HK-2 (cell line): ENCODE measurements around the gene BRAF.
"Not testable (repeated sequence)": the region's sequence is repeated elsewhere in the genome, so short reads cannot be mapped to it uniquely, and the experiment has no call there.

ENCODE experiments used
- DNase-seq: peaks from one replicate; pipeline ENCODE4 v3.0.0-alpha.2; 2018; ENCODE audit not compliant: unreplicated experiment

The BRAF gene

DNA sequence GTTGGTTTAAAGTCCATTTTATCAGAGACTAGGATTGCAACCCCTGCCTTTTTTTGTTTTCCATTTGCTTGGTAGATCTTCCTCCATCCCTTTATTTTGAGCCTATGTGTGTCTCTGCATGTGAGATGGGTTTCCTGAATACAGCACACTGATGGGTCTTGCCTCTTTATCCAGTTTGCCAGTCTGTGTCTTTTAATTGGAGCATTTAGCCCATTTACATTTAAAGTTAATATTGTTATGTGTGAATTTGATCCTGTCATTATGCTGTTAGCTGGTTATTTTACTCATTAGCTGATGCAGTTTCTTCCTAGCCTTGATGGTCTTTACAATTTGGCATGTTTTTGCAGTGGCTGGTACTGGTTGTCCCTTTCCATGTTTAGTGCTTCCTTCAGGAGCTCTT is 212.3 kb downstream of the BRAF start:
- DNase-seq: not testable (repeated sequence)

DNA sequence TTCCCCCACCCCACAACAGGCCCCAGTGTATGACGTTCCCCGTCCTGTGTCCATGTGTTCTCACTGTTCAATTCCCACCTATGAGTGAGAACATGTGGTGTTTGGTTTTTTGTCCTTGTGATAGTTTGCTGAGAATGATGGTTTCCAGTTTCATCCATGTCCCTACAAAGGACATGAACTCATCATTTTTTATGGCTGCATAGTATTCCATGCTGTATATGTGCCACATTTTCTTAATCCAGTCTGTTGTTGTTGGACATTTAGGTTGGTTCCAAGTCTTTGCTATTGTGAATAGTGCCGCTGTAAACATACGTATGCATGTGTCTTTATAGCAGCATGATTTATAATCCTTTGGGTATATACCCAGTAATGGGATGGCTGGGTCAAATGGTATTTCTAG is 216.0 kb downstream of the BRAF start:
- not testable (repeated sequence) for DNase-seq

DNA sequence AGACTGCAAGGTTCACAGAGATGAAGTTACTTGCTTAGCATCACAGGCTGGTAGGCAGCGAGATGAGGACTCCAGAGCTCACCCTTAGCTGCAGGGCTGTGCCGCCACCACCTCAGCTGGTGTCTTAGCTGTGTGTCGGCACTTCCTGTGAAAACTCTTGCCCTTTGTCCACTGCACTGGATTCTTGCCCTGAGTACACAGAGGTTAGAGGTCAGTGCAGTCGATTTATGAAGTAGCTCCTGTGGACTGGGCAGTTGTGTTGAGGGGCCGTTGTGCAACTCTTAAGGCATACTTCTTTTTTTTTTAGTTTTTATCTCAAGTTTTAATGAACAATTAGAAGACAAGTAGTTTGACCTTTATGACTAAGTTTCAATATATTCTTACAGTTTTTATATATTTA is 217.6 kb downstream of the BRAF start:
- DNase-seq: no peak

DNA sequence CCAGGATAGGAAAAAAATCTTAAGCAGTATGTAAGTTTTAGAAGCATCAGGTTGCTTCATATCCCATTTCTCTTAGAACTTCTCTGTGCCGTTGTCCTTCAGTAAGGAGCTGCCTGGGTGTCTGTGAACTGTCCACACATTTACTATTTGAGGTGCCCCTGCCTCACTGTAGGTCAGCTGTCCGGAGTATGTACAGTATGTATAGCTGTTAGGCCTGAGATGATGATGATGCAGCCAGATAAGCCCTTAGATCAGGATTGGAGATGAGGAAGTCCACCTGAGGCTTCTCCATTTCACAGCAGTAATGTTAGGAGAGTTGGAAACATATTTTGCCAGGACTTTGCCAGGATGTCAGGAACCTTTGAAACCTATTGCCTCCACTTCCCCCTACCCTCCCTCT is 220.5 kb downstream of the BRAF start:
- no peak for DNase-seq

DNA sequence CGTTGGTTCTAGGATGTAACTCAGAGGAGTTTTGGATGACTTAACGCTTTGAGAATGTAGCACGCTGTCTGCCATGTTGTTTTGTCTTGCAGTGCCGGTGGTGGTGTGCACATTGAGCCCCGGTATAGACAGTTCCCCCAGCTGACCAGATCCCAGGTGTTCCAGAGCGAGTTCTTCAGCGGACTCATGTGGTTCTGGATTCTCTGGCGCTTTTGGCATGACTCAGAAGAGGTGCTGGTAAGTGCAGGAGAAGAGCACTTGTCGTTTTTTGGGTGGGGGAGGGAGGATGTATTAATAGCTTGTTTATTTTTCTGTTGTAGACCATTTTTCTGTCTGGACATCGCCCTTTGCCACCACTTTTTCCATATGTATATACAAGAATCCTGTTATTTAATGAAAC is 222.0 kb downstream of the BRAF start:
- DNase-seq: no peak

DNA sequence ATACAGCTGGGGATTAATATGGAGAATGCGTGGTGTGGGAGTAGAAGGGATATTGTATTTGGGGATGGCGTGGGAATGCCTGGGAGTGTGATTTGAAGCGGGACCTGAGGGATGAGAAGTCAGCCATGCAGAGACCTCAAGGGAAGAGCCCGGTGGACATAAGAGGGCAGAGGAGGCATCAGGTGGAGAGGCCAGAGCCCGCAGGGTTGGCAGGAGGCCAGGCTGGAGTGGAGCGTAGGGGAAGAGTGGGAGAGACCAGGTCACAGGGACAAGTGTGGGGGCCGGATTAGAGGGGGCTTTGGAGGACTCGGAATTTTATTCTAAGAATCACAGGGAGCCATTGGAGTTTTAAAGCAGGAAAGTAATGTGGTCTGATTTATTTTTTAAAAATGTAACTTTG is 226.3 kb downstream of the BRAF start:
- no peak for DNase-seq

DNA sequence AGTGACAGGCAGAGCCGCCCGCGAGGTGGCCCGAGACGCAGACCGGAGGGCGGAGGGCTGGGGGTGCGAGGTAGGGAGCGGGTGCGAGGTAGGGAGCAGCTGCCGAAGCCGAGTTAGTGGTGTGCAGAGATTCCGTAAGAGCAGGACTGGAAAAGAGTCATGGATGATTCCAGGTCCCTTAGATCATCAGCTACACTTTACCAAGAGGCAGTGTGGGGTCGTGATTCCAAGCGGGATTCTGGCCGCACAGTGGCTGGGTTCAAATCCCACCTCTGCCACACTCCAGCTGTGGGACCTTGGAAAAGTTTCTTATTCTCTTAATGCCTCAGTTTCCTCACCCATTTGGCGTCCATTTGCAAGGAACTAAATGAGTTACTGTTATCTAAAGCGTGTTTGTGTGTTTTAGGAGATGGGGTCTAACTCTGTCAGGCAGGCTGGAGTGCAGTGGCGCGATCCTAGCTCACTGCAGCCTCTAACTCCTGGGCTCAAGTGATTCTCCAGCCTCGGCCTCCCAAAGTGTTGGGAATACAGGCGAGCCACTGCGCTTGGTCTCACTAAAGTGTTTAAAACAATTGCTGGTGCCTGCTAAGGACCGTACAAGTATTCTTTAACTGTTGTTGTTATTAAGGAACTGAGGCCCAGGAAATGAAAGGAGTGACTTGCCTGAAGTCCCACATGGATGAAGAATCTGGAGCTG is 227.1 kb downstream of the BRAF start:
- DNase-seq: no peak

DNA sequence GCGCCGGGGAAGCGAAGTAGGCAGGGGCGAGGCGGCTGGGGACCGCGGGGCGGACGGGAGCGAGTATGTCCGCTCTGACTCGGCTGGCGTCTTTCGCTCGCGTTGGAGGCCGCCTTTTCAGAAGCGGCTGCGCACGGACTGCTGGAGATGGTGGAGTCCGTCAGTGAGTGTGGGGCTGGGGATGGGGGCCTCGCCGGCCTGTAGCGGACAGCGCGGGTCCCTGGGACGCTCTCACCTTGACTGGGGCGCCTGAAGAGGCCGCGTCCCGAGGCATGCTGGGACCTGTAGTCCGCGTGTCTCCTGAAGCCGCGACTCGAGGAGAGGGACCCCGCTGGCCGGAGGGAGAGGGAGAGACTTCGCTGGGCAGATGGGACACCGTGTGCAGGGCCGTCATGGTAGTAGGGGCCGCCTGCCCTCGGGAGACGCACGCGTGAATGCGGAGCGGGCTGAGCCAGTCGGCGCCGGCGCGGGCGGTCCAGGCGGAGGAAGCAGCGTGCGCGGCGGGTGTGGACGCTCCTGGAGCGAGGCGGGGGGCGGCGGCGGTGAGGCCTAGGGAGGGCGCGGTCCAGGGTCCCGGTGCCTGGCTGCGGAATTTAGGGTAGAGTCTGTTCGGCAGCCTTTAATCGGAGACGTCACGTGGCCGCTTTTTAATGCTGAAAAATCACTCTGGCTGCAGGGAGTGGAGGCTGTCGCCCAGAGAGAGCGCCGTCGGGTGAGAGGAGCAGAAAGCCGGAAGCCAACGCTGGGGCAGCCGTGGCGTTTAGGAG is 227.9 kb downstream of the BRAF start, which contains the start of gene NDUFB2:
Gene NDUFB2, plus strand, starts transcription at position 29 of the 767 bp plus-strand sequence. Its CDS starts 37 bp downstream, at position 66.
- peak; percentile 95 for DNase-seq

DNA sequence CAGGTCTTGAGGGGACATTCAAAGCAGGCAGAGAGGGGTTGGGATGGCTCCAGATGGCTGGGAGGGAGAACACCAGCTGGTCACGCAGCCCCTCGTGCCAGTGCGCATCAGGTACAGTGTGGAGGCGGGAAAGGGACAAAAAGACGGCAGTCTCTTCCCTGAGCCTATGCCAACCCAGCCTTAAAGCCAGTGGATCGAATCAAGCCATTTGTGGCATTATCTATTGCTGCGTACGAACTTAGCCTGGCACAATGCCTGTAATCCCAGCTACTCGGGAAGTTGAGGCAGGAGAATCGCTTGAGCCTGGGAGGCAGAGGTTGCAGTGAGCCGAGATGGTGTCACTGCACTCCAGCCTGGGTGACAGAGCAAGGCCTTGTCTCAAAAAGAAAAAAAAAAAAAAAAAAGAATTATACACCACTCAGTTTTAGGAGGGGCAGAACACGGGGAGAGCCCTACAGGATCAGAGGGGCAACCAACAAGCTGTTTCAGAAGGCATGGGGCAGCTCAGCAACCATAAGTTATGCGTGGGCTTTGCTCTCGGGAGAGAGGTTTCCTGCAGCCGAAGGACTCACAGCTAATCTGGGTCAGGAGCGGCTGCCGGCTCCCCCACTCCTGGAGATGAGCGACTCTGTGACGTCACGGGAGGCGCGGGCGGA is 228.6 kb downstream of the BRAF start:
- DNase-seq: no peak

DNA sequence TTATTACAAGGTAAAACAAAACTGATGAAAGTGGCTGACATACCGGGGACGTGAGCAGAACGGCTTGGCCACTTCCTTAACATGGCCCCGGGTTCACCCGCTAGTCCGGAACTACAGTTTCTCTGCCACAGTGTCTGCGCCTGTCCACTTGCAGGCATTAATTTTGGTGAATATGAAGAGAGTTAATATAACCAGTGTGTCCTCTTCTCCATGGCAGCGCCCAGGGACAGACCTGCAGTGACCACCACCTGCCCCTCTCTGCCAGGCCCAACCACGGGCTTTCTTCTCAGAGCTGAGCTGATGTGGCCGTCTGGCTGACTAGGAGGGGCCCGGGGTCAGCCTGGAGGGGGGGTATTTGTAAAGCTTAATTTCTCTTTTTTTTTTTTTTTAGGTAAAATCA is 229.3 kb downstream of the BRAF start:
- no peak for DNase-seq

DNA sequence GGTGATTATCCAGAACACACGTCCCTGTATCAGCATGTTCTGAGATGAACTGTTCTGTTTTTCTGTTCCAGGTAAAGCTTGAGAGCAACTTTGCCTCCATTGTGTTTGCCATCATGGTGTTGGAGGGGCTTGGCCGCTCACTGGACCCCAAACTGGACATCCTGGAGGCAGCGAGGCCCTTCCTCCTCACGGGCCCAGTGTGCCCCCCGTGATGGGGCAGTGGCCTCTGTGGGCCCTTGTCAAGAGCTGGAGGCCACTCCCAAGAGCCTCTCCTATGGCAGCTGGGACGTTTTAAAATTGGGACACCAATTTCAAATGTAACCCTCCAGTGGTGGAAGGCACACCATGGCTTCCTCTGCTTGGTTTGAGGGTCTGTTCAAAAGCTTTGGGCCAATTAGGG is 230.1 kb downstream of the BRAF start:
- no peak for DNase-seq

DNA sequence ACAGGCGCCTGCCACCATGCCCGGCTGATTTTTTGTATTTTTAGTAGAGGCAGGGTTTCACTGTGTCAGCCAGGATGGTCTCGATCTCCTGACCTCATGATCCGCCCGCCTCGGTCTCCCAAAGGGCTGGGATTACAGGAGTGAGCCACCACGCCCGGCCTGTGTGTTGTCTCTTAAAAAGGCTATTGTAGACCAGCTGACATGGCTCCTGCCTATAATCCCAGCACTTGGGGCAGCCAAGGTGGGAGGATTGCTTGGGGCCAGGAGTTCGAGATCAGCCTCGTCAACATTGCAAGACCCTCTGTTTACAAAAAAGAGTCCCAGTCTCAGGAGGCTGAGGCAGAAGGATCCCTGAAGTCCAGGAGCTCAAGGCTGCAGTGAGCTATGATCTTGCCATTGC is 230.9 kb downstream of the BRAF start:
- not testable (repeated sequence) for DNase-seq

DNA sequence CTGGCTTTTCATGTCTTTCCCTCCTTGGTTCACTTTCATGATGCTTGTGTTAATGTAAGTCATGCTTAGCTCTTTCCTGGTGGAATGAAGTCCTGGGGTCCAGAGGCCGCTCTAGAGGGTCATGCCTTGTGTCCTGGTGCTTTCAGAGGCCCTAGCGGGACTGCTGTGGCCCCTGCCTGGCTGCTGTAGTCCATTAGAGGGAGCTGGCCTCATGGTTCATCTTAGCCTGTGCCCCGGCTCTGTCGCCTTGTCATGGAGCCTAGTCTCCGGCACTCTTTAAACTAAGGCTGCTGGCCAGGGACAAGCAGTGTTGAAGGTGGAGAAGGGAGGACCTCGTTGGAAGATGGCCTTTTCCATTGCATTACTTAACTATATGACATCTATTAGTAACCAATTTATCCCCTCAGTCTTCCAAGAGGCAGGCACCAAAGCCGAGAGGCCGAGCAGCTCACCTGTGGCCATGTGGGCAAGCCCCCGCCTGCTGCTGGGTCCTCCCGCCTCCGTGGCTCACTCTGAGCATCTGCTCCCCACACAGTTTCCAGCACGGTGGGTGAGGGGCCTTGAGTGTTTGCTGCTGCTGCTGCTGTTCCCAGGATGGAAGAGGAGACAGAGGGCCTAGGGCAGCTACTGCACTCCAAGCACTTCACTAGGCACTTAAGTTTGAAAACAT is 233.2 kb downstream of the BRAF start:
- DNase-seq: no peak

DNA sequence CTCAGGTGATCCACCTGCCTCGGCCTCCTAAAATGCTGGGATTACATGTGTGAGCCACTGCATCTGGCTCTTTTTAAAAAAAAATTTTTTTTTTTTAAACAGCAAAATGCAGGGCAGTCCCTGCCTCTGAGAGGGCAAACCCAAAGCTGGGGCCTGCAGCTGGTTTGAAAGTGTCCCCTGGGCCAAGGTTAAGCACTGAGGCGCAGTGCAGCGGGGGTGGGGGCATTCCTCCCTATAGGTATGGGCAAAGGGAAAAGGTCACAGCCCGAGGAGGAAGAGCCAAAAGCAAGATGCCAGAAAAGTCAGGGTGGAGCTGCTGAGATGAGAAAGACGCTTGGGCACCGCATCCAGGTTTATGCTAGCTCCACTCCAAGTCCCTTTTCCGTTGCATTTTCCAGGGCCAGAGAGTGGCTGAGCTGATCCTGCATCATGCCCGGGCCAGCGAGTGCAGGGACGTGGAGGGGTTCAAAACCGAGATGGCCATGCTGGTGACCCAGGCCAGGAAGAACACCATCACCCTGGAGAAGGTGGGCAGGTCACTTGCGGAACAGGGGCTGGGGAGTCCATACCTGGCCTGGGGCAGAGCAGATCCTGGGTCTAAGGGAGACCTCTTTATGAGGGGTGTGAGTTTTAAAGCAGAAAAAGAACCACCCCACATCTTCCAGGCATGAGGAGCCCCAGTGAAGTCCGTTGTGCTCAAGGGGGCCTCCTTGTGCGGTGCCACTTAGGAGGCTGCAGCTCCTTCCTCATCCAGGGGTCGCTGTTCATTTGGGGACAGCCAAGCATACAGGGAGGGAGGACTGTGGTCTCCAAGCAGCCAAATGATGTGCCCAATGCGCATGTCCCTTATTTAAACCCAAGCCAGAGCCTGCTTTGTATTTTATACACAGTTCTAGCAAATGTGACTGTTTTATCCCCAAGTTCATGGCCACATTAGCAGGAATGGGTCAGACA is 235.3 kb downstream of the BRAF start:
- no peak for DNase-seq

DNA sequence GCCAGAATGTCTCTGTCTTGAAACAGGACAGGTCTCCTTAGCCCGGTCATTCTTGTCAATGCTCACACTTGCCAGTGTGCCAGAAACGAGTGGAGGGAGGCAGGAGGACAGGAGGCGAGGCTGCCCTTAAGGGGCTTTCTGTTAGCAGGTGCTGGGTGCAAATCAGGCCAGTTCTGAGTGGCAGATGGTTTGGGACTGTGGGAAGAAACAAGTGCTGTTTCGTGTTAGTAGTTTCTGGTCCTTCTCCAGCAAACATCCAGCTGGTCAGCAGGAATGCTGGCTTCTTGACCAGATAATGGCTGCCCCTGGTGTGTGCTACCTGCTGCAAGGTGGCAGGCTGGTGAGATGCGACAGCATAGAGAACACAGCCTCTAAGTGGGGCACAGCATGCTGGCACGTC is 236.4 kb downstream of the BRAF start:
- no peak for DNase-seq

DNA sequence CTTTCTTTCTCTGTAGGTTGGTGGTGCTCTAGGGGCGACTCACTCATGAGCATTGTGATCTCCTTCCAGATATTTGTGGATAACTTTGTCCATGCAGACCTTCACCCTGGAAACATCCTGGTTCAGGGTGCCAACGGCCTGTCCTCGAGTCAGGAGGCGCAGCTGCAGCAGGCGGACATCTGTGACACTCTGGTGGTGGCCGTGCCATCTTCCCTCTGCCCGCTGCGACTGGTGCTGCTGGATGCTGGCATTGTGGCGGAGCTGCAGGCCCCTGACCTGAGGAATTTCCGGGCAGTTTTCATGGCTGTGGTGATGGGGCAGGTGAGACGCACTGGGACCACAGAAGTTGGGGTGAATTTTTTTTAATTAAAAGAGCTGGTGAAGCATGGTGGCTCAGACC is 237.8 kb downstream of the BRAF start:
- no peak for DNase-seq

DNA sequence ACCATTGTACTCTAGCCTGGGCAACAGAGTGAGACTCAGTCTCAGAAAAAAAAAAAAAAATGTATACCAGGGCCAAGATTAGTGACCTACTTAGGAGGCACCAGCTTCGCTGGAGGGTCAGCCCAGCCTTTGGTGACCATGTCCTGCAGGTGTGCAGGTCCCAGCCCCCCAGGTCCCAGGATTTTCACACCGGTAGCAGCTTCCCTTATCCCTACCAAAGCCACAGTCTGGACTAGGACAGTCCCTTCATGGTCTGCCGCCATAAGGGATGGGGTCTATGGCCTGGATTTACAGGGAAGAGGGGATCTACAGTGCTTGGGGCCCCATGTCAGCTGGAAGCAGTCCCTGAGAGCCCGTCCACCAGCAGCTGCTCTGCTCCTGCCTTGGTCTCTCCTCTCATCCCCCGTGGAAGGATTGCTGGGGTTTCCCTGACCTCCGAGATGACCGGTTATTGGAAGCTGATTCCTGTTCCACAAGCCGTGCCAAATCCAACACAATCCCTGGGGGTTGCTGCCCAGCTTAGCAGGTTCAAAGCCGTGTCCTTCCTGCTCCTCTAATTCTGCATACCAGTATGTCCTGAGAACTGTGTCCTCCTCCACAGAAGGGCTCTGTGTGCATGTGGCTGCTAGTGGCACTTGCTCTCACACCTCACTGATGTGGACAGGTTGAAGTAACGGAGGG is 239.2 kb downstream of the BRAF start:
- no peak for DNase-seq

DNA sequence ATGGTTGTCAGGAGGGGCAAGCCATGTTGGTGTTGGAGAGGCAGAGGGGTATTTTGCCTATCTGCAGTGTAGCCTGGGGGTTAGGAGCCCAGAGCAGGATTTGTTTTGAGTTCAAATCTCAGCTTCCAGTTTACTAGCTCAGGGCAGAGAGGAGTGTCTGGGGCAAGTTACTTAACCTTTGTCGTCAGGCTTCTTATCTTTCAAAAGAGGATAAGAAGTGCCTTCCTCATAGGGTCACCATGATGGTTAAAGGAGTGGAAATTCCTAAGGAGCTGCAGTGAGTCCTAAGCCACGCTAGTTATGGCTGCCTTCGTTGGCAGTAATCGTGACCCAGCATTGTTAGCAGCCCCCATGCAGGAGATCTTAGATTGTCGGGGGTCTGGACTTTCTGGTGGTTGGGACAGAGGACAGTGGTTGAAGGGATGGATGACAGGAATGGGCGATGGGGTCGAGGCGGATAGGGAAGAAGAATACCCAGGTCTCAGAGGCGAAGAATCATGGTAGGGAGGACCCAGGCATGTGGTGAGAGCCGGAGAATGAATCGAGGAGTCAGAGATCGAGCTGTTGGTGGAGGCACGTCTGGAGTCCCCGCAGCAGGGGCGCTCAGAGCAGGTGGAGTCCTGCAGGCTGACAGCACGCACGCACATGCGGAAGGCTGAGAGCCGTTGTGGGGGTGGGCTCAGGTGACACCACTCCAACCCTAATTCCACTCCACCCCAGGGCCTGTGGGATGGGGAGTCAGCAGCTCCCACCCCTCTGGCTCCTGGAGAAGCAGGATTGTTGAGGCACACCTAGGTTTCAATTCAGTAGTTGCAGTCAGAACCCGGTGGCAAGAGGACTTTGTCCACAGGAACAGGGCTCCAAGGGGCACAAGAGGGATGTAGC is 240.4 kb downstream of the BRAF start:
- DNase-seq: no peak

DNA sequence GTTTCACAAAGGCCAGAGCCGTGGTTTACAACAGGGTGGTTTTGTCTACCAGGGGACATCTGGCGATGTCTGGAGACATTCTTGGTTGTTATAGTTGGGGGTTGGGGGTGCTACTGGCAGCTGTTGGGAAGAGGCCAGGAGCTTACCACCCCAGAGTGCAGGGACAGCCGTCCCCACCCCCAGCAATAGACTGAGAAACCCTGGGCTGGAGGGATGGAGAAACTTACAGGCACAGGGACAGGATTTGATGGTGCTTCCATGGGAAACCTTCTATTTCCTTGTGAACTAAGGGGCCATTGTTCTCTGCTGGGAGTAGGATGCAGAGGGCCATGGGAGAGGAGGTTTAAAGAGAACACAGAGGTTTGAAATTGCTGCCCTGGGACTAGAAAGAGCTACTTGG is 241.1 kb downstream of the BRAF start:
- no peak for DNase-seq

DNA sequence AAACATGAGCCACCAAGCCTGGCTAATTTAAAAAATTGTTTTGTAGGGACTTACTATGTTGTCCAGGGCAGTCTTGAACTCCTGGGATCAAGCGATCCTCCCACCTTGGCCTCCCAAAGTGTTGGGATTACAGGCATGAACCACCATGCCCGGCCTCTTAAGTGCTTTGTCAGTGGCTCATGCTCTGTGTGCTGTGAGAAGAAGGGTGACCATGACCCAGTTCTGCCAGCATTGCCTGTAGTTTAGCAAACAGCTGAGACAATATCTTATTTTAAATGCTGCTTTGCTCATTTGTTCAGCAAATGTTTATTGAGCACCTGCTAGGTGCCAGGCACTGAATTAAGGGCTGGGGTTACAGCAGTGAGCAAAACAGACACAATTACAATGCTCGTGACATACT is 243.0 kb downstream of the BRAF start:
- no peak for DNase-seq
